ENCODE results near the gene OR2AG1. TPM values are rescaled to one million over a fixed set of nuclear protein-coding genes. Genes with fewer than 3 reads are reported as not detected.

The OR2AG1 gene
- total RNA-seq, 4 donors from 2014 or later: not detected

DNA sequence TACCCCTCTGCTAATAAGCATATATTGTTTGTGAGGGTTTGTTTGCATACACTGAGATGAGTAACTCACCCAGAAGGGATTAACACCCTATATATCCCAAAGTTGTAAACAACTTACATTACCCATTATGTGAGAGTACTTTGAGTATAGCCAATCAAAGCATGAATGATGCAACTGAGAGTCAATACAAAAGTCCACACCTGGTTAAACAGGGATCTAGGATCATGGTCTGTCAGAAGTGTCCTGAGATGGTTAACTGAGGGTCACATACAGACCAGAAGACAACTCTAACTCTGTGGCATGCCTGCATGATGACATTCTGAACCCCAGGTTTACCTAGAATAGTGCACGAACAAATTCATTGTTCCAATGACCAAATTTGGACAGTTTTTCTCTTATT, 45.3 kb downstream of the OR2AG1 start:
- no peak for DNase-seq
- Histone ChIP-seq H3K9me3 (no peaks in the 10 kb centered on the region), H3K27ac (no peak overlapping the region), H3K4me1 (no peaks in the 10 kb centered on the region), H3K4me3 (no peak overlapping the region), H3K27me3 (no peaks in the 10 kb centered on the region), H3K36me3 (no peaks in the 10 kb centered on the region)
- intact Hi-C loops (cut with DNase I; ENCODE audit: low total_unique reads) (no loop called here), in situ Hi-C loops (cut with MboI; ENCODE audit: low pct_ligation_motif_present in 1 of 4, low pct_unique_long_range_greater_than_20kb in 1 of 4, low sequenced_read_pairs in 3 of 4) (no loop called here)
- 79 to 100% methylated on average over 1 of the region's 1 CpG for WGBS, 2 donors (ENCODE audit: low coverage in 1 of 2)
- TF ChIP-seq, protein P1, sequence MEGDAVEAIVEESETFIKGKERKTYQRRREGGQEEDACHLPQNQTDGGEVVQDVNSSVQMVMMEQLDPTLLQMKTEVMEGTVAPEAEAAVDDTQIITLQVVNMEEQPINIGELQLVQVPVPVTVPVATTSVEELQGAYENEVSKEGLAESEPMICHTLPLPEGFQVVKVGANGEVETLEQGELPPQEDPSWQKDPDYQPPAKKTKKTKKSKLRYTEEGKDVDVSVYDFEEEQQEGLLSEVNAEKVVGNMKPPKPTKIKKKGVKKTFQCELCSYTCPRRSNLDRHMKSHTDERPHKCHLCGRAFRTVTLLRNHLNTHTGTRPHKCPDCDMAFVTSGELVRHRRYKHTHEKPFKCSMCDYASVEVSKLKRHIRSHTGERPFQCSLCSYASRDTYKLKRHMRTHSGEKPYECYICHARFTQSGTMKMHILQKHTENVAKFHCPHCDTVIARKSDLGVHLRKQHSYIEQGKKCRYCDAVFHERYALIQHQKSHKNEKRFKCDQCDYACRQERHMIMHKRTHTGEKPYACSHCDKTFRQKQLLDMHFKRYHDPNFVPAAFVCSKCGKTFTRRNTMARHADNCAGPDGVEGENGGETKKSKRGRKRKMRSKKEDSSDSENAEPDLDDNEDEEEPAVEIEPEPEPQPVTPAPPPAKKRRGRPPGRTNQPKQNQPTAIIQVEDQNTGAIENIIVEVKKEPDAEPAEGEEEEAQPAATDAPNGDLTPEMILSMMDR (IDR thresholded peaks at IDR 0.05): no peak

DNA sequence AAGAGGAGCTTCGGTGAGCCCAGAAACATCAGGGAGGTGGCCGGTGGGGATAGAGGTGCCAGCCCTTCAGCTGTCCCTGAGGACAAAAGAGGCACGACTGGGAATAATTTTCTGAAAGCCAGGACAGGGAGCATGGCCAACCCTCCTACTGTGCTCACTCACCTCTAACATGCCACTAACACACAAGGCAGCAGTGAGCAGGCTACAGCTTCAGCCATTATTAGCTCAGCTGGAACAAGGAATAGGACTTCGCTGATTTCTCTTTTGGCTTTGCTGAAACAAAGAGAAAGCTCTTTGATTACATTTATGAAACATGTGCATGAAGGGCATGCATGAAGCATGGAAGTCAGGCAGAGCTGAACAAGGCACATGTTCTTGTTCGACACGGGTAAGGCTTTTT, 50.5 kb downstream of the OR2AG1 start:
- no peaks in the 10 kb centered on the region for H3K9me3 ChIP-seq
- intact Hi-C loops (cut with DNase I; ENCODE audit: low total_unique reads): no loop called here
- in situ Hi-C loops (cut with MboI; ENCODE audit: low pct_ligation_motif_present in 1 of 4, low pct_unique_long_range_greater_than_20kb in 1 of 4, low sequenced_read_pairs in 3 of 4): no loop called here
- no peaks in the 10 kb centered on the region for H3K4me1 ChIP-seq
- TF ChIP-seq, protein P1 (IDR thresholded peaks at IDR 0.05): no peak
- TF ChIP-seq POLR2A (IDR thresholded peaks at IDR 0.05) (no peak), POLR2AphosphoS5 (IDR thresholded peaks at IDR 0.05) (no peak), EP300 (IDR thresholded peaks at IDR 0.05; ENCODE audit: low read depth) (no peak)
- no peak overlapping the region for H3K4me3 ChIP-seq
- WGBS, 2 donors (ENCODE audit: low coverage in 1 of 2): 83 to 88% methylated on average over 2 to 6 of the region's 6 CpGs
- DNase-seq: no peak
- H3K27me3 ChIP-seq: no peaks in the 10 kb centered on the region
- H3K36me3 ChIP-seq: no peaks in the 10 kb centered on the region
- no peak overlapping the region for H3K27ac ChIP-seq

DNA sequence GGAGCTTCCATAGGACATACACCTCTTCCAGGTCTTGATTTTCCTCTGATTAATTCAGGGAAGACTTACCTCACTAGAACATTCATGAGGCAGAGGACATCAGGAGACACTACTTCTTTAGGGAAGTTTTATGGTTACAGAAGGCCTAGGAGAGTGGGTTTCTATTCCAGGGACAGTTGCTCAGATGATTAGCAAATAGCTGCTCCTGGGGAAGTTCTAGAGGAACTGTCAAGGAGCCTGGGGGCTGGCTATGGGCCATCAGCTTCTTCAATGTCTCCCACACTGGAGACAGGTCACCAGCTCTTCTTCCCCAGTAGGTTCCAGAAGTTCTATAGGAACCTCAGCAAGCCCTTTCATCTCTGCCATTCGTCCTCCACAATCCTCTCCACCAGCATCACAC, 51.2 kb downstream of the OR2AG1 start:
- H3K4me3 ChIP-seq: no peak overlapping the region
- intact Hi-C loops (cut with DNase I; ENCODE audit: low total_unique reads) (no loop called here), in situ Hi-C loops (cut with MboI; ENCODE audit: low pct_ligation_motif_present in 1 of 4, low pct_unique_long_range_greater_than_20kb in 1 of 4, low sequenced_read_pairs in 3 of 4) (no loop called here)
- H3K36me3 ChIP-seq: no peaks in the 10 kb centered on the region
- H3K27ac ChIP-seq: no peak overlapping the region
- no peaks in the 10 kb centered on the region for H3K27me3 ChIP-seq
- H3K4me1 ChIP-seq: no peaks in the 10 kb centered on the region
- no peak for TF ChIP-seq POLR2A (IDR thresholded peaks at IDR 0.05)
- TF ChIP-seq, protein P1 (IDR thresholded peaks at IDR 0.05): no peak
- no peak for TF ChIP-seq EP300 (IDR thresholded peaks at IDR 0.05; ENCODE audit: low read depth)
- TF ChIP-seq POLR2AphosphoS5 (IDR thresholded peaks at IDR 0.05): no peak
- whole genome bisulfite sequencing, 2 donors (ENCODE audit: low coverage in 1 of 2): 50 to 53% methylated on average over 1 of the region's 1 CpG
- no peaks in the 10 kb centered on the region for H3K9me3 ChIP-seq
- no peak for DNase-seq

Other genes with a start within 250 kb of the OR2AG1 start
- gene RRP8, start 179.4 kb upstream of the OR2AG1 start, total RNA-seq: 100 to 1,000 TPM in 1 of 4 donors, 10 to 100 TPM in 2, 1 to 10 TPM in 1; 9.7 to 145 (median 48.2) TPM
- 100 to 1,000 TPM; 159 to 211 (median 169) TPM for gene ILK, start 179.2 kb upstream of the OR2AG1 start, total RNA-seq
- 100 to 1,000 TPM in 1 of 4 donors, 10 to 100 TPM in 3; 35.7 to 114 (median 53.8) TPM for gene TAF10, start 170.8 kb upstream of the OR2AG1 start, total RNA-seq
- gene TPP1, start 163.6 kb upstream of the OR2AG1 start, total RNA-seq: 100 to 1,000 TPM in 1 of 4 donors, 10 to 100 TPM in 3; 64.0 to 114 (median 74.0) TPM
- gene DCHS1, start 127.2 kb upstream of the OR2AG1 start, total RNA-seq: 10 to 100 TPM in 3 of 4 donors, 1 to 10 TPM in 1; 5.5 to 17.7 (median 14.0) TPM
- 10 to 100 TPM in 3 of 4 donors, 1 to 10 TPM in 1; 9.3 to 62.9 (median 14.2) TPM for gene MRPL17, start 99.7 kb upstream of the OR2AG1 start, total RNA-seq
- 10 to 100 TPM in 1 of 4 donors, under 1 TPM in 3; 0.14 to 17.2 (median 0.79) TPM for gene OR2AG2, start 11.0 kb upstream of the OR2AG1 start, total RNA-seq
- gene OR6A2, start 16.7 kb downstream of the OR2AG1 start, total RNA-seq: 1 to 10 TPM in 1 of 4 donors, under 1 TPM in 1, not detected in 2; 0.27 to 1.3 TPM
- not detected for gene OR10A5, start 62.7 kb downstream of the OR2AG1 start, total RNA-seq
- not detected for gene OR10A2, start 80.0 kb downstream of the OR2AG1 start, total RNA-seq
- gene OR10A4, start 93.6 kb downstream of the OR2AG1 start, total RNA-seq: not detected
- gene OR2D2, start 109.5 kb downstream of the OR2AG1 start, total RNA-seq: 1 to 10 TPM in 1 of 4 donors, under 1 TPM in 1, not detected in 2; 0.64 to 1.4 TPM
- not detected for gene OR2D3, start 138.0 kb downstream of the OR2AG1 start, total RNA-seq
- 10 to 100 TPM in 1 of 4 donors, 1 to 10 TPM in 3; 1.1 to 10.6 (median 3.1) TPM for gene ZNF215, start 143.4 kb downstream of the OR2AG1 start, total RNA-seq
- gene ZNF214, start 237.3 kb downstream of the OR2AG1 start, total RNA-seq: 1 to 10 TPM in 2 of 4 donors, under 1 TPM in 1, not detected in 1; 0.60 to 2.4 (median 1.1) TPM
- under 1 TPM in 2 of 4 donors, not detected in 2; 0.41 to 0.48 TPM for gene NLRP14, start 237.5 kb downstream of the OR2AG1 start, total RNA-seq